GM23338 (cell line): ENCODE measurements around the gene SLC16A5.

Source experiments
- CREB1 ChIP-seq: fragments of 250-450 bp; sonication (Bioruptor Pico); IDR thresholded peaks from 2 replicates; pipeline ENCODE4 v1.5.0; 2020; ENCODE audit warnings: low read depth, mild to moderate bottlenecking, moderate library complexity
- EZH2 ChIP-seq: fragments of 200-600 bp; sonication (generic); IDR thresholded peaks from one replicate; pipeline ENCODE4 v1.8.0; 2017; ENCODE audit warnings: antibody characterized with exemption, mild to moderate bottlenecking, low read depth; ENCODE audit not compliant: unreplicated experiment
- EZH2phosphoT487 ChIP-seq: fragments of 200-600 bp; sonication (generic); IDR thresholded peaks from one replicate; pipeline ENCODE4 v1.8.1; 2018; ENCODE audit warnings: antibody characterized with exemption; ENCODE audit not compliant: unreplicated experiment
- JUNB ChIP-seq: IDR thresholded peaks from one replicate; pipeline ENCODE4 v1.6.1; 2016; ENCODE audit warnings: antibody characterized with exemption; ENCODE audit not compliant: unreplicated experiment
- NANOG ChIP-seq: IDR thresholded peaks from 2 replicates; pipeline ENCODE4 v1.6.1; 2016; ENCODE audit warnings: antibody characterized with exemption, borderline replicate concordance
- POLR2AphosphoS5 ChIP-seq: IDR thresholded peaks from 2 replicates; pipeline ENCODE4 v1.6.1; 2016; ENCODE audit warnings: antibody characterized with exemption, low read depth
- STAT1 ChIP-seq: IDR thresholded peaks from one replicate; pipeline ENCODE4 v1.6.1; 2016; ENCODE audit warnings: antibody characterized with exemption; ENCODE audit not compliant: unreplicated experiment
- ZNF331 ChIP-seq: fragments of 250-450 bp; sonication (Bioruptor Pico); IDR thresholded peaks from 2 replicates; pipeline ENCODE4 v1.5.0; 2020; ENCODE audit warnings: low read depth, mild to moderate bottlenecking, moderate library complexity
- TF ChIP-seq, protein P1 (sequence below), 2 experiments: fragments of 200-600 bp in 1 of 2; sonication (generic) in 1 of 2; conservative IDR thresholded peaks; 2 replicates each; pipeline versions ENCODE4 v1.5.1 to v1.6.1; 2016 to 2017; ENCODE audit warnings: antibody characterized with exemption in 2 of 2, low read depth in 2 of 2, mild to moderate bottlenecking in 2 of 2, moderate library complexity in 1 of 2
- TF ChIP-seq, protein P2 (sequence below): IDR thresholded peaks from 2 replicates; pipeline ENCODE4 v1.6.1; 2016; ENCODE audit warnings: antibody characterized with exemption
- TF ChIP-seq, protein P3 (sequence below): IDR thresholded peaks from one replicate; pipeline ENCODE4 v1.6.1; 2018; ENCODE audit warnings: antibody characterized with exemption; ENCODE audit not compliant: unreplicated experiment

DNA sequence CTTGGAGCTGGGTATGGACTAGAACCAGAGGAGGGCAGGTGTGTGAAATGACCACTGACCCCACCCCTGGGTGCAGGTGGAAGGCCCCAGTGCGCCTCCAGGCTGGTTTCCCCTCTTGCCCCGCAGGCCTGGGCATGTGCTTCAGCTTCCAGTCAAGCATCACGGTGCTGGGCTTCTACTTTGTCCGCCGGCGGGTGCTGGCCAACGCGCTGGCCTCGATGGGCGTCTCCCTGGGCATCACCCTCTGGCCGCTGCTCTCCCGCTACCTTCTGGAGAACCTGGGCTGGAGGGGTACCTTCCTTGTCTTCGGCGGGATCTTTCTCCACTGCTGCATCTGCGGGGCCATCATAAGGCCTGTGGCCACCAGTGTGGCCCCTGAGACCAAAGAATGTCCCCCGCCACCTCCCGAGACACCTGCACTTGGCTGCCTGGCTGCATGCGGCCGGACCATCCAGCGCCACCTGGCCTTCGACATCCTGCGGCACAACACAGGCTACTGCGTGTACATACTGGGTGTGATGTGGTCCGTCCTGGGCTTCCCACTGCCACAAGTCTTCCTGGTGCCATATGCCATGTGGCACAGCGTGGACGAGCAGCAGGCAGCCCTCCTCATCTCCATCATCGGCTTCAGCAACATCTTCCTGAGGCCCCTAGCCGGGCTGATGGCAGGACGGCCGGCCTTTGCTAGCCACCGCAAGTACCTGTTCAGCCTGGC, 12.3 kb downstream of the SLC16A5 start:
- TF ChIP-seq POLR2AphosphoS5 (no peak), EZH2 (no peak), JUNB (no peak), ZNF331 (CRISPR knock-in tag) (no peak), NANOG (no peak), EZH2phosphoT487 (no peak), CREB1 (CRISPR knock-in tag) (no peak), STAT1 (no peak)
- TF ChIP-seq, protein P1, sequence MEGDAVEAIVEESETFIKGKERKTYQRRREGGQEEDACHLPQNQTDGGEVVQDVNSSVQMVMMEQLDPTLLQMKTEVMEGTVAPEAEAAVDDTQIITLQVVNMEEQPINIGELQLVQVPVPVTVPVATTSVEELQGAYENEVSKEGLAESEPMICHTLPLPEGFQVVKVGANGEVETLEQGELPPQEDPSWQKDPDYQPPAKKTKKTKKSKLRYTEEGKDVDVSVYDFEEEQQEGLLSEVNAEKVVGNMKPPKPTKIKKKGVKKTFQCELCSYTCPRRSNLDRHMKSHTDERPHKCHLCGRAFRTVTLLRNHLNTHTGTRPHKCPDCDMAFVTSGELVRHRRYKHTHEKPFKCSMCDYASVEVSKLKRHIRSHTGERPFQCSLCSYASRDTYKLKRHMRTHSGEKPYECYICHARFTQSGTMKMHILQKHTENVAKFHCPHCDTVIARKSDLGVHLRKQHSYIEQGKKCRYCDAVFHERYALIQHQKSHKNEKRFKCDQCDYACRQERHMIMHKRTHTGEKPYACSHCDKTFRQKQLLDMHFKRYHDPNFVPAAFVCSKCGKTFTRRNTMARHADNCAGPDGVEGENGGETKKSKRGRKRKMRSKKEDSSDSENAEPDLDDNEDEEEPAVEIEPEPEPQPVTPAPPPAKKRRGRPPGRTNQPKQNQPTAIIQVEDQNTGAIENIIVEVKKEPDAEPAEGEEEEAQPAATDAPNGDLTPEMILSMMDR (conservative IDR thresholded peaks at IDR 0.05; ENCODE audit: low read depth in 2 of 2): peak in 1 of 2 experiments; percentile 15; a peak in 1 of 4 replicates
- TF ChIP-seq, protein P2, sequence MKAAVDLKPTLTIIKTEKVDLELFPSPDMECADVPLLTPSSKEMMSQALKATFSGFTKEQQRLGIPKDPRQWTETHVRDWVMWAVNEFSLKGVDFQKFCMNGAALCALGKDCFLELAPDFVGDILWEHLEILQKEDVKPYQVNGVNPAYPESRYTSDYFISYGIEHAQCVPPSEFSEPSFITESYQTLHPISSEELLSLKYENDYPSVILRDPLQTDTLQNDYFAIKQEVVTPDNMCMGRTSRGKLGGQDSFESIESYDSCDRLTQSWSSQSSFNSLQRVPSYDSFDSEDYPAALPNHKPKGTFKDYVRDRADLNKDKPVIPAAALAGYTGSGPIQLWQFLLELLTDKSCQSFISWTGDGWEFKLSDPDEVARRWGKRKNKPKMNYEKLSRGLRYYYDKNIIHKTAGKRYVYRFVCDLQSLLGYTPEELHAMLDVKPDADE: no peak
- TF ChIP-seq, protein P3, sequence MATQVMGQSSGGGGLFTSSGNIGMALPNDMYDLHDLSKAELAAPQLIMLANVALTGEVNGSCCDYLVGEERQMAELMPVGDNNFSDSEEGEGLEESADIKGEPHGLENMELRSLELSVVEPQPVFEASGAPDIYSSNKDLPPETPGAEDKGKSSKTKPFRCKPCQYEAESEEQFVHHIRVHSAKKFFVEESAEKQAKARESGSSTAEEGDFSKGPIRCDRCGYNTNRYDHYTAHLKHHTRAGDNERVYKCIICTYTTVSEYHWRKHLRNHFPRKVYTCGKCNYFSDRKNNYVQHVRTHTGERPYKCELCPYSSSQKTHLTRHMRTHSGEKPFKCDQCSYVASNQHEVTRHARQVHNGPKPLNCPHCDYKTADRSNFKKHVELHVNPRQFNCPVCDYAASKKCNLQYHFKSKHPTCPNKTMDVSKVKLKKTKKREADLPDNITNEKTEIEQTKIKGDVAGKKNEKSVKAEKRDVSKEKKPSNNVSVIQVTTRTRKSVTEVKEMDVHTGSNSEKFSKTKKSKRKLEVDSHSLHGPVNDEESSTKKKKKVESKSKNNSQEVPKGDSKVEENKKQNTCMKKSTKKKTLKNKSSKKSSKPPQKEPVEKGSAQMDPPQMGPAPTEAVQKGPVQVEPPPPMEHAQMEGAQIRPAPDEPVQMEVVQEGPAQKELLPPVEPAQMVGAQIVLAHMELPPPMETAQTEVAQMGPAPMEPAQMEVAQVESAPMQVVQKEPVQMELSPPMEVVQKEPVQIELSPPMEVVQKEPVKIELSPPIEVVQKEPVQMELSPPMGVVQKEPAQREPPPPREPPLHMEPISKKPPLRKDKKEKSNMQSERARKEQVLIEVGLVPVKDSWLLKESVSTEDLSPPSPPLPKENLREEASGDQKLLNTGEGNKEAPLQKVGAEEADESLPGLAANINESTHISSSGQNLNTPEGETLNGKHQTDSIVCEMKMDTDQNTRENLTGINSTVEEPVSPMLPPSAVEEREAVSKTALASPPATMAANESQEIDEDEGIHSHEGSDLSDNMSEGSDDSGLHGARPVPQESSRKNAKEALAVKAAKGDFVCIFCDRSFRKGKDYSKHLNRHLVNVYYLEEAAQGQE: no peak
